ENCODE results near the gene VDAC2.

The VDAC2 gene

DNA sequence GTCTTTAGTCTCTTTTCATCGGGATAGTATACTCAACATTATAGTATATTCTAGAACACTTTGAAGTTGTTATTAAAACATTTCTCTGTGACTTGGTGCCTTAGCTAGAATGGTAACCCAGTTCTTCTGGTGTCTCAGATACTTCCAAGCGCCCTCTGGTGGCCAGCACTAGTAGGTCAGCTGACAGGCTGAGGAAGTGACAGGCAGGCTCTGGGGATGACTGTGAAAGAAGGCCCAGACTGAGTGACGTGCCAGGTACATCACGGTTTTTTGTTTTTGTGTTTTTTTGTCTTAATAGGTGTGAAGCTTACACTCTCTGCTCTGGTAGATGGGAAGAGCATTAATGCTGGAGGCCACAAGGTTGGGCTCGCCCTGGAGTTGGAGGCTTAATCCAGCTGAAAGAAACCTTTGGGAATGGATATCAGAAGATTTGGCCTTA is 20.0 kb downstream of the VDAC2 start:
- DNase-seq (ENCODE audit: low read depth in 2 of 2) = peak; percentile 82 to 93

GRCh38 chr10:75231672-75232581 is 21.3 kb downstream of the VDAC2 start:
- DNase-seq (ENCODE audit: low read depth in 2 of 2) = no peak

DNA sequence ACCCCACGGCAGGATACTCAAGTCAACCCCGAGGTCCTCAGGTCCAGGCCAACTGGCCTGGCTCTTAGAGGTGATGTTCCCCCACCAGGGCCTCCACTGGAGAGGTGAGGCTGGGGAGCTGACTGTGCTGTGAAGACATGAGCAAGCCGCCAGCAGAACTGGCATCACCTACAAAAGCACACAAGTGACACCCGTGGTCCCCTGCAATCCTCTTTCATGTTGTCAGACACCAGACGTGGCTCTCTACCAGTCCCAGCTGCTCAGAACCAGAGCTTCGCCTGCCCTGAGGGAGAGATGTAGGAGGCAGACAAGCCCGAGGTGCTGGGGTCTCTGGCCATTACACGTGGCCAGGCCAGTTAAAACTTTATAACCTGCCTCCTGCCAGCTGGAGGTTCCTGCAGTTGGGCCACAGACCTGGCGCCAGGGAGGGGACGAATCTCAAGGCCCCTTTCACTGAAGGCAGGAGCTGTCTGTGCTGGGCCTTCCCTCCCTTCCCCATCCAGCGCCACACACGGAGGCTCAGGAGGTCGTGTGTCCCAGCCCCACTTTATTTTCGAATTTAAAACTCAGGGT is 22.9 kb downstream of the VDAC2 start:
- no peak for DNase-seq (ENCODE audit: low read depth in 2 of 2)

GRCh38 chr10:75234017-75234682 is 23.6 kb downstream of the VDAC2 start:
- peak; percentile 96 to 98 for DNase-seq (ENCODE audit: low read depth in 2 of 2)

DNA sequence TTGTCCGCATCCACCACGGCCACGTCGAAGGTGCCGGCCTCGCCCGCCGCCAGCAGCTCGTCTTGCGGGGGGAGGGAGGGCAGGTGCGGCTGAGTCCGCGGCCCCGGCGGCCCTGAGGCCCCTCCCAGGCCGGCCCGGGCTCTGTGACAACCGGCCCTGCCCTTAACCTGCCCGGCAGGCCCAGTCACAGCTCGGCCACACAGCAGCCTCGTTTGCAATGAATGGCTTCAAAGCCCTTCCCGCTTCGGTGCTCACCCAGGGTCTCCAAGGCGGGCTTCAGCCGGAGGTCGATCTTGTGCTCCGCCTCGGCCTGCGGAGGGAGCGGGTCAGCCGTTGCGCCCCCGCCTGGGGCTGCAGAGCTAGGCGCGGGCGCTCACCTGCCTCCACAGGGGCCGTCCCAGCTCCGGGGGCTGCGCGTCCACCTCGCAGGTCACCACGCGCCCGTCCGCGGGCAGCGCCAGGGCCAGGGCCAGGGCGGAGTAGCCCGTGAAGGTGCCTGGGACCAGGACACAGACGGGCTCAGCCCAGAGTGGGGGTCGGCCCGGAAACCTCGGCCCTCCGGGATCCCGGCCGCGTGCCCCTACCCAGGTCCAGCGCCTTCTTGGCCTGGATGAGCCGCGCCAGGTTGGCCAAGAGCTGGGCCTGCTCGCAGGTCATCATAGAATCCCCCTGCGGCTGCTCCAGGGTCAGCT is 24.2 kb downstream of the VDAC2 start:
- DNase-seq (ENCODE audit: low read depth in 2 of 2) = no peak

DNA sequence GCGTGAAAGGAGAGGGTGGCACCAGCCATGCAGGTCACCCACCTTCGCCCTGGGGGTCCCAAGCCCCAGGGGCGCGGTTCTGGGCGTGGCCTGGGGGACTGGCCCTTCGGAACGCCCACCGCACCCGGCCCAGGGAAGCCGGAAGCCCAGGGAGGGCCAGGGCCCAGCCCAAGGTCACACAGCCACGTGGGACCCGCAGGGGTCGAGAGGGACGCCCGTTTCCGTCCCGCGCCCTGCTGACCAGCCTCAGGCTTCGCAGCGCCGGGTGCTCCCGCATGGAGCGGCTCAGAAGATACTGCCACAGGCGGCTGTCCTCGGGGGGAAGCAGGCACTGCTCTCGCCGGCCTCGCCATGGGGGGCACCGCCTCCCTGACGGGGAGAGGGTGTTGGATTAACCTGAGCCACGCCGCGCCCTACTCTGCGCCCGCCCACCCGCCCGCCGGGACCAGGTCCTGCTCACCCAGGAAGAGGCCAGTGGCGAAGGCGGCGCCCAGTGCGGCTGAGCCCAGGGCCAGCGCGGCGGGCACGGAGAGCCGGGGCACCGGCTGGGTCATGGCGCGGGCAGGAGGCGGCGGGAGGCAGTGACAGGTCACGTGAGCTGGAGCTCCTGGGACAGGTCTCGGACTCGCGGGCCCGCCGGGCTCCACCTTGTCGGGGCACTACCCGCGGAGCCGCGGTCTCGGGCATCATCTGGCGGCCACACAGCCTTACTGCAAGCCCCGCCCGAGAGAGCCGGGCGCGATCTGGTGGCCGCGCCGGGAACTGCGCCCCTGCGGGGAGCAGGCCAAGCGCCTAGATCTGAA is 25.0 kb downstream of the VDAC2 start, which contains the start of gene COMTD1:
Gene COMTD1, minus strand, starts transcription at position 583 of the 803 bp plus-strand sequence. Its CDS starts 29 bp downstream, at position 554.
- peak; percentile 87 to 94 for DNase-seq (ENCODE audit: low read depth in 2 of 2)

- no peak for DNase-seq (ENCODE audit: low read depth in 2 of 2)
These were observed 25.7 kb downstream of the VDAC2 start for GRCh38 chr10:75236178-75236825.

DNA sequence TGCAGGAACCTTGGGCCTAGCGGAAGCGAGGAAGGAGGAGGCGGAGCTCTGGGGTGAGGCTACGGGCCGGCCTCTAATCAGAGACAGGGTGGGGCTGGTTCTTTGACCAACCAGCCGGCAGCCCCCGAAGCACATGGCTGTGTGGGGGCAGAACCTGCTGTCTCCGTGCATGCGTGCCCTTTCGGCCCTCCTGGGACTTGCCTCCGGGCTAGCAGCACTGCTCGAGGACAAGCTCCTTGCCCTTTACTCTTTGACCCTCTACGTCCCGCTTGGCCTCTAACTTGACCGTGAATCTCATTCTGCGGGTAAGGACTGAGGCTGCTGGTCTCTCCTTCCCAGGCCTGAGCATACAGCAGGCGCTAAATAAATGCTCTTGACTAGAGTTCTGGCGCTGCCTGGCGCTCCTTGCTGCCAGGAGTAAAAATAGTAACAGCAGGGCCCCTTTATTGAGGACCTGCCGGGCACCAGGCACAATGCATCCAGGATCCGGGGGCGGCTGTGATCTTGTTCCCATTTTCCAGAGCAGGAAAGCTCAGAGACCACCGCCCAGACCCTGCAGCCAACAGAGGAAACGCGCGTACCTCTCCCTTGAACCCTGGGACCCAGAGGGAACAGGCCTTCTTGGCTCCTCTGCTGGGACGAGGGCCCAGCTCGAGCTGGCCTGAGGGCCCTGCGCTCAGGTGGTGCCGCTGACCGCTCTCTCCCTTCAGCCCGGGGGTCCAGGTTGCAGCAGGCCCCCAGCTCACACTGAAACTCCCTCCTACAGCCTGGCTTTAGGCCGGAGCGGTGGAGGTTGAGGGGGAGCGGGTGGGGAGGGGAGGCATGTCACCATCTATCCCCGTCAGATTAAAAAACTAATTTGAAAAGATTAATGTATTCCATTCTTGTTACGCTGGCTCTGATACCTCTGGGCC is 27.8 kb downstream of the VDAC2 start:
- no peak for DNase-seq (ENCODE audit: low read depth in 2 of 2)

DNA sequence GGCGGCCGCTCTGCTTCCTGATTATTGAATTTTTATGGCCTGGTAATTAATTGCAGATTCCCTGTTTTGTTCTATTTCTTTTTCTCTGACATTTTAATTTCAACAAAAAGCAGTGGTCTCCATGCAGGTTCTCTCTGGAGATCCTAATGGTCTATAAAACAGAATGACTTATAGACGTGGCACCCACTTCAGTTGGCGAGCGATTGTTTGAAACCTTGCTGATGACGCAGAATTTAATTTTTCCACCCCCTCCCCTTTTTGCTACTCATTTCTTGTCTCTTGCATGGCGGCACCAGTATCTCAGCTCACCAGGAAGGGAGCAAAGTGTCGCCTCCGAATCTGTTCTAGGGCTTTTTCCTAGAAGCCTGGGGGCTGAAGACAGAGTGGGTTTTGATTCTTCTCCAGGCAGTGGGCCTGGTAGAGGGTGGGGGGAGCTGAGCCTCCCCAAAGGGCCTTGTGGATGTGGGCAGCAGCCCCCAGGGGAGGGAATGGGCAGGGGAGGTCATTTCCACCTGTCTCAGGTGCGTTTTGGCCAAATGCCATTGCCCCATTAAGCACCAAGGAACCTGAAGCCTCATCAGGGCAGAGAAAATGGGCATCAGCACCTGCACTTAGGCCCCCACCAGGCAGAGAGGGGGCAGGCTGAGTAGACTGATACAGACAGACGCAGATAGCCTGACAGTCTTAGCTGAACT is 28.6 kb downstream of the VDAC2 start:
- DNase-seq (ENCODE audit: low read depth in 2 of 2) = no peak

GRCh38 chr10:75240329-75241076 is 29.9 kb downstream of the VDAC2 start:
- no peak for DNase-seq (ENCODE audit: low read depth in 2 of 2)

DNA sequence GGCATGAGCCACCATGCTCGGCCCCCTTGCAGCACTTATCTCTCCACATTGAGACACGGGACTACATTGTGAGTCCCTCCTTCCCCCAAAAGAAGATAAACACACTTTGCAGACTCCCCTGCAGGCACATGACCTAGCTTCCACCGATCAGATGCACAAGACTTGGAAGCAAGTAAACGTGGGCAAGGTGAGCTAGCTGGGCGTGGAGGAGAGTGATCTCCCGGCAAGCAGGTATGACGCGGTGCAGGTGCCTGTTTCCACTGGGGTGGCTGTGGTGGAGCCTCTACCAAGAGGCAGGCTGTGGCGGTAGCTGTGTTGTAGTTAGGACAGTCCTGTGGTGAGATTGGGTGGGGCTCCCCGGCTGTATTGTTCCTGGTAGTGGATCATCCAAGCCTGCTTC is 32.8 kb downstream of the VDAC2 start:
- no peak for DNase-seq (ENCODE audit: low read depth in 2 of 2)

DNA sequence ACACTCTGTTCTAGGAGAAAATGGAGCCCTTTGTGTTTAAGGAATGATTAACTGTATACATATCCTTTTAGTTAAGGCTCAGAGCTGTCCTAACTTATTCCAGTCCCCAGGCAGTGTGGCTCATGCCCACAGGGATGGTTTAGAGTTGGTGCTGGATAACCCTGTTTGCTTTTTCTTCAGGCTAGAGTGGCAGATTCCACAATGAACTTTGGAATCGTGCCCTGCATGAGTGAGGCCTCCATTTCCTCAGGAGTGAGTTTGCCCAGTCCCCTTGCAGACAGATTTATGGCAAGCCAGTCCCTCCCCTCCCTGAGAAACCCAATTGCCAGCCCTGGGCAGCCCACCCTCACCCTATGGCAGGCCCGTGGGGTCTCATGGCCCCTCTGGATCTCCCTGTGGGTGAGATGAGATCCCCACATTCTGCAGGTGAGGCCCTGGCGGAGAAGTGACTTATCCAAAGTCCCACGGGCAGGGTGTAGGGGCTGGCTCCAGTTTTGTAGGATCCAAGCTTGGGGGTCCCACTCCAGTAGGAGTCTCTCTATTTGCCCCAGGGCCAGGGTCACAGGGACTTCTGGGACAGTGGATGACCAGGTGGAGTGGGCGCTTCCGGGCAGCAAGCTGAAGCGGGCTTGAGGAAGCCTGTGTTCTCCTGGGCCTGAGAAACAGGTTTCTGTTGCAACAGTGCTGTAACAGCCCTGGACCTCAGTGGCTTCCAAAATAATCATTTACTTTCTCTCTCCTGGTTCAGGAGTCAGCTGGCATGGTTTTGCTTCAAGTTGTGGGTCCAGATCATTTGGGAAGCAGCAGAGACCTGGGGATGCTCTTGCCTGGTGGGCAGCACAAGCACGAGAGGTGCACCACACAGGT is 34.1 kb downstream of the VDAC2 start:
- DNase-seq (ENCODE audit: low read depth in 2 of 2) = no peak

- no peak for DNase-seq (ENCODE audit: low read depth in 2 of 2)
These were observed 35.0 kb downstream of the VDAC2 start for GRCh38 chr10:75245354-75246250.

GRCh38 chr10:75246506-75246905 is 35.9 kb downstream of the VDAC2 start:
- no peak for DNase-seq (ENCODE audit: low read depth in 2 of 2)

DNA sequence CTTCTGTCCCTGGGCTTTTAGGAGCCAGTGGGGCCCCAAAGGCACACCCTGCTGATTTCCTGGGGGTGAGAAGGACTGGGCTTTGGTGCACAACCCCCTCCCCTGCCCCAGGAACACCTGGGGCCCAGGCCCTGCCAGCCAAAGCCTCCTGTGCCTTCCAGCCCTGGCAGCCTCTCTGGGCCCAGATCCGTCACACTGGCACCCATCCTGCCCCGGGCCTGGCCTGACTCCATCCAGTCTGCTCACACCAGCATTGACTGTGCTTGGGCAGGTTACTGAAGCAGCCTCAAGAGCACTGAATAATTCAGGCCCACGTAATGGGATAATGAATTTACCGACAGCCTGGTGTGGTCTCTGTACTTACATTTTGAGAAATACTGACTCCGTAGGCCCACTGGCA is 37.2 kb downstream of the VDAC2 start:
- DNase-seq (ENCODE audit: low read depth in 2 of 2) = no peak

GRCh38 chr10:75250934-75251333 is 40.3 kb downstream of the VDAC2 start:
- no peak for DNase-seq (ENCODE audit: low read depth in 2 of 2)
